ENCODE measurements around the gene USP48.

Gene USP48

GRCh38 chr1:21759818-21760217, 23.1 kb downstream of the USP48 start:
- H3K27me3 ChIP-seq (replicated peaks; ENCODE audit: control insufficient read depth, insufficient read depth, low read length): no peaks in the 10 kb centered on the region
- peaks cover 5% of the 10 kb centered on the region for H3K36me3 ChIP-seq (ENCODE audit: control insufficient read depth, insufficient read depth, low read length)
- DNase-seq (ENCODE audit: extremely low read depth, insufficient read length): no peak
- no peak for TF ChIP-seq CTCF (IDR thresholded peaks at IDR 0.05; ENCODE audit: insufficient read depth, low read length, poor library complexity, severe bottlenecking)
- no peak overlapping the region for H3K4me3 ChIP-seq (replicated peaks; ENCODE audit: low read depth, low read length)

- Histone ChIP-seq H3K4me3 (replicated peaks; ENCODE audit: low read depth, low read length) (no peak overlapping the region), H3K27me3 (replicated peaks; ENCODE audit: control insufficient read depth, insufficient read depth, low read length) (no peaks in the 10 kb centered on the region), H3K36me3 (ENCODE audit: control insufficient read depth, insufficient read depth, low read length) (peaks cover 8% of the 10 kb centered on the region)
- DNase-seq (ENCODE audit: extremely low read depth, insufficient read length): no peak
- no peak for TF ChIP-seq CTCF (IDR thresholded peaks at IDR 0.05; ENCODE audit: insufficient read depth, low read length, poor library complexity, severe bottlenecking)
Measured at GRCh38 chr1:21759182-21759581, 23.8 kb downstream of the USP48 start.

- H3K27me3 ChIP-seq (replicated peaks; ENCODE audit: control insufficient read depth, insufficient read depth, low read length): no peaks in the 10 kb centered on the region
- DNase-seq (ENCODE audit: extremely low read depth, insufficient read length): no peak
- H3K36me3 ChIP-seq (ENCODE audit: control insufficient read depth, insufficient read depth, low read length): peaks cover 8% of the 10 kb centered on the region
- no peak overlapping the region for H3K4me3 ChIP-seq (replicated peaks; ENCODE audit: low read depth, low read length)
- no peak for TF ChIP-seq CTCF (IDR thresholded peaks at IDR 0.05; ENCODE audit: insufficient read depth, low read length, poor library complexity, severe bottlenecking)
Measured at GRCh38 chr1:21758614-21759013, 24.3 kb downstream of the USP48 start.

GRCh38 chr1:21756393-21757089, 26.4 kb downstream of the USP48 start:
- peaks cover 15% of the 10 kb centered on the region for H3K36me3 ChIP-seq (ENCODE audit: control insufficient read depth, insufficient read depth, low read length)

GRCh38 chr1:21755067-21755466, 27.9 kb downstream of the USP48 start:
- H3K36me3 ChIP-seq (ENCODE audit: control insufficient read depth, insufficient read depth, low read length): peaks cover 16% of the 10 kb centered on the region
- TF ChIP-seq CTCF (IDR thresholded peaks at IDR 0.05; ENCODE audit: insufficient read depth, low read length, poor library complexity, severe bottlenecking): no peak

More at GRCh38 chr1:21756393-21757089, 26.4 kb downstream of the USP48 start:
- Histone ChIP-seq H3K27me3 (replicated peaks; ENCODE audit: control insufficient read depth, insufficient read depth, low read length) (no peaks in the 10 kb centered on the region), H3K4me3 (replicated peaks; ENCODE audit: low read depth, low read length) (no peak overlapping the region)
- DNase-seq (ENCODE audit: extremely low read depth, insufficient read length): no peak
- TF ChIP-seq CTCF (IDR thresholded peaks at IDR 0.05; ENCODE audit: insufficient read depth, low read length, poor library complexity, severe bottlenecking): no peak

GRCh38 chr1:21754583-21754982, 28.4 kb downstream of the USP48 start:
- DNase-seq (ENCODE audit: extremely low read depth, insufficient read length): no peak
- Histone ChIP-seq H3K36me3 (ENCODE audit: control insufficient read depth, insufficient read depth, low read length) (peaks cover 18% of the 10 kb centered on the region), H3K27me3 (replicated peaks; ENCODE audit: control insufficient read depth, insufficient read depth, low read length) (no peaks in the 10 kb centered on the region), H3K4me3 (replicated peaks; ENCODE audit: low read depth, low read length) (no peak overlapping the region)
- TF ChIP-seq CTCF (IDR thresholded peaks at IDR 0.05; ENCODE audit: insufficient read depth, low read length, poor library complexity, severe bottlenecking): no peak

More at GRCh38 chr1:21755067-21755466, 27.9 kb downstream of the USP48 start:
- no peak for DNase-seq (ENCODE audit: extremely low read depth, insufficient read length)
- Histone ChIP-seq H3K4me3 (replicated peaks; ENCODE audit: low read depth, low read length) (no peak overlapping the region), H3K27me3 (replicated peaks; ENCODE audit: control insufficient read depth, insufficient read depth, low read length) (no peaks in the 10 kb centered on the region)
